Vagina (tissue), 2 donors: Measurements from ENCODE around the gene BCLAF1. TPM values are rescaled to one million over a fixed set of nuclear protein-coding genes. Genes with fewer than 3 reads are reported as not detected.

ENCODE experiments used
- DNase-seq, 2 donors: peaks; one replicate each; pipeline ENCODE4 v3.0.0-alpha.2; 2017; ENCODE audit errors: extremely low spot score in 2 of 2
- H3K27ac ChIP-seq: fragments of 200-600 bp; sonication (generic); one replicate; pipeline ENCODE4 v1.5.1; 2019
- H3K27me3 ChIP-seq: fragments of 200-600 bp; sonication (generic); one replicate; pipeline ENCODE4 v1.5.1; 2019
- H3K36me3 ChIP-seq, 2 donors: fragments of 200-600 bp; sonication (generic); one replicate each; pipeline ENCODE4 v1.5.1; 2017 to 2019
- H3K4me1 ChIP-seq: fragments of 200-600 bp; sonication (generic); one replicate; pipeline ENCODE4 v1.5.1; 2019
- H3K4me3 ChIP-seq, 2 donors: fragments of 200-600 bp; sonication (generic); 1 replicate in 1 of 2; 2 replicates in 1 of 2; pipeline ENCODE4 v1.5.1; 2016 to 2019
- H3K9me3 ChIP-seq: fragments of 200-600 bp; sonication (generic); one replicate; pipeline ENCODE4 v1.5.1; 2019
- CTCF ChIP-seq, 3 experiments: fragments of 450-650 bp in 2 of 3; fragments of 200-600 bp in 1 of 3; sonication (generic) in 1 of 3; IDR thresholded peaks; one replicate each; pipeline ENCODE4 v1.5.1; 2017 to 2019; ENCODE audit warnings: antibody characterized with exemption in 3 of 3, mild to moderate bottlenecking in 2 of 3, moderate library complexity in 2 of 3
- POLR2A ChIP-seq, 2 donors: fragments of 450-650 bp; IDR thresholded peaks; one replicate each; pipeline ENCODE4 v1.6.1; 2017; ENCODE audit warnings: antibody characterized with exemption in 2 of 2, mild to moderate bottlenecking in 2 of 2, moderate library complexity in 2 of 2
- POLR2AphosphoS5 ChIP-seq, 2 donors: sonication (generic); formaldehyde crosslinking; IDR thresholded peaks; one replicate each; pipeline ENCODE4 v1.9.0; 2017; ENCODE audit warnings: antibody characterized with exemption in 2 of 2, mild to moderate bottlenecking in 2 of 2, low read depth in 1 of 2; ENCODE audit not compliant: insufficient read depth in 1 of 2
- intact Hi-C: fragments of 100-400 bp; cut with DNase I; formaldehyde crosslinking; loops from one replicate; pipeline ENCODE4 v1.15.1; 2023
- total RNA-seq: library from RNA; depleted of rRNA; stranded (reverse); fragments of >200 nt; gene quantifications from one replicate; pipeline ENCODE4 v1.2.3, GENCODE V29; 2016

BCLAF1 gene
- total RNA-seq, 1 donor from 2014 or later, result 97.0 TPM

- intact Hi-C loops, result no loop called here
- DNase-seq, result no peak
- H3K27ac ChIP-seq, result no peak overlapping the region
- no peak for TF ChIP-seq CTCF (IDR thresholded peaks at IDR 0.05)
- TF ChIP-seq POLR2A (IDR thresholded peaks at IDR 0.05), result no peak
- TF ChIP-seq POLR2AphosphoS5 (IDR thresholded peaks at IDR 0.05; ENCODE audit: insufficient read depth in 1 of 2, low read depth in 1 of 2), result no peak
- no peaks in the 10 kb centered on the region for H3K4me1 ChIP-seq
- no peaks in the 10 kb centered on the region for H3K36me3 ChIP-seq
- no peak overlapping the region for H3K4me3 ChIP-seq
- no peaks in the 10 kb centered on the region for H3K9me3 ChIP-seq
- no peaks in the 10 kb centered on the region for H3K27me3 ChIP-seq
Observed at GRCh38 chr6:136317971-136318370, 28.3 kb upstream of the BCLAF1 start.

GRCh38 chr6:136317021-136317694 lies 27.5 kb upstream of the BCLAF1 start:
- Histone ChIP-seq H3K9me3 (no peaks in the 10 kb centered on the region), H3K36me3 (no peaks in the 10 kb centered on the region), H3K4me3 (no peak overlapping the region), H3K4me1 (no peaks in the 10 kb centered on the region), H3K27ac (no peak overlapping the region), H3K27me3 (no peaks in the 10 kb centered on the region)
- TF ChIP-seq POLR2AphosphoS5 (IDR thresholded peaks at IDR 0.05; ENCODE audit: insufficient read depth in 1 of 2, low read depth in 1 of 2), result peak in 1 of 2 donors; percentile 28
- TF ChIP-seq POLR2A (IDR thresholded peaks at IDR 0.05), result no peak
- peak; percentile 38 to 60 (median 59) for TF ChIP-seq CTCF (IDR thresholded peaks at IDR 0.05)
- intact Hi-C loops, result no loop called here
- DNase-seq, result no peak

GRCh38 chr6:136315594-136315993 lies 25.9 kb upstream of the BCLAF1 start:
- intact Hi-C loops, result no loop called here
- Histone ChIP-seq H3K4me1 (no peaks in the 10 kb centered on the region), H3K27ac (no peak overlapping the region), H3K27me3 (no peaks in the 10 kb centered on the region), H3K36me3 (no peaks in the 10 kb centered on the region), H3K4me3 (no peak overlapping the region), H3K9me3 (no peaks in the 10 kb centered on the region)
- TF ChIP-seq POLR2A (IDR thresholded peaks at IDR 0.05), result no peak
- no peak for TF ChIP-seq CTCF (IDR thresholded peaks at IDR 0.05)
- TF ChIP-seq POLR2AphosphoS5 (IDR thresholded peaks at IDR 0.05; ENCODE audit: insufficient read depth in 1 of 2, low read depth in 1 of 2), result no peak
- DNase-seq, result no peak

- TF ChIP-seq POLR2AphosphoS5 (IDR thresholded peaks at IDR 0.05; ENCODE audit: insufficient read depth in 1 of 2, low read depth in 1 of 2), result no peak
- no peaks in the 10 kb centered on the region for H3K27me3 ChIP-seq
- no peaks in the 10 kb centered on the region for H3K36me3 ChIP-seq
- no peaks in the 10 kb centered on the region for H3K4me1 ChIP-seq
- intact Hi-C loops, result no loop called here
- no peak overlapping the region for H3K4me3 ChIP-seq
- no peaks in the 10 kb centered on the region for H3K9me3 ChIP-seq
- no peak for DNase-seq
- H3K27ac ChIP-seq, result no peak overlapping the region
Observed at GRCh38 chr6:136312975-136313374, 23.3 kb upstream of the BCLAF1 start.

- TF ChIP-seq CTCF (IDR thresholded peaks at IDR 0.05) (no peak), POLR2AphosphoS5 (IDR thresholded peaks at IDR 0.05; ENCODE audit: insufficient read depth in 1 of 2, low read depth in 1 of 2) (no peak), POLR2A (IDR thresholded peaks at IDR 0.05) (no peak)
- no peaks in the 10 kb centered on the region for H3K27me3 ChIP-seq
- intact Hi-C loops, result no loop called here
- no peak for DNase-seq
- H3K4me1 ChIP-seq, result no peaks in the 10 kb centered on the region
- H3K4me3 ChIP-seq, result no peak overlapping the region
- no peak overlapping the region for H3K27ac ChIP-seq
- no peaks in the 10 kb centered on the region for H3K9me3 ChIP-seq
- H3K36me3 ChIP-seq, result no peaks in the 10 kb centered on the region
Observed at GRCh38 chr6:136309729-136310311, 20.2 kb upstream of the BCLAF1 start.
